HG03103 (cell line): ENCODE results near the gene IFT80.

Experiments used
- ATAC-seq: cut with Tn5 transposase; IDR thresholded peaks from one replicate; pipeline ENCODE4 v1.9.1; 2021; ENCODE audit warnings: low read depth; ENCODE audit not compliant: unreplicated experiment

The IFT80 gene

GRCh38 chr3:160399125-160400029 is at the start of gene IFT80, which contains the start of gene SMC4:
IFT80 (minus strand) TSS chr3:160399225; CDS start chr3:160384600, 14,625 bp downstream.
SMC4 (plus strand) TSS chr3:160399650; CDS start chr3:160400827, 1,177 bp downstream.
- peak; percentile 95 for ATAC-seq

- ATAC-seq, result no peak
Measured at GRCh38 chr3:160447544-160447943, 48.5 kb upstream of the IFT80 start.

- ATAC-seq, result no peak
Measured at GRCh38 chr3:160446522-160447056, 47.6 kb upstream of the IFT80 start.

- no peak for ATAC-seq
Measured at GRCh38 chr3:160445854-160446253, 46.8 kb upstream of the IFT80 start.

- no peak for ATAC-seq
Measured at GRCh38 chr3:160444411-160444810, 45.4 kb upstream of the IFT80 start.

GRCh38 chr3:160440687-160441086 is 41.7 kb upstream of the IFT80 start:
- ATAC-seq, result no peak

GRCh38 chr3:160437083-160437455 is 38.0 kb upstream of the IFT80 start:
- no peak for ATAC-seq

GRCh38 chr3:160435747-160436146 is 36.7 kb upstream of the IFT80 start:
- ATAC-seq, result no peak

- ATAC-seq, result no peak
Measured at GRCh38 chr3:160435095-160435494, 36.1 kb upstream of the IFT80 start.

- no peak for ATAC-seq
Measured at GRCh38 chr3:160434071-160434470, 35.0 kb upstream of the IFT80 start.

GRCh38 chr3:160427832-160428424 is 28.9 kb upstream of the IFT80 start:
- no peak for ATAC-seq

- no peak for ATAC-seq
Measured at GRCh38 chr3:160417311-160417710, 18.3 kb upstream of the IFT80 start.

GRCh38 chr3:160413613-160414248 is 14.7 kb upstream of the IFT80 start:
- peak; percentile 83 for ATAC-seq

- ATAC-seq, result no peak
Measured at GRCh38 chr3:160412477-160412876, 13.5 kb upstream of the IFT80 start.

- ATAC-seq, result no peak
Measured at GRCh38 chr3:160409812-160410610, 11.0 kb upstream of the IFT80 start.

GRCh38 chr3:160403796-160404470 is 4.9 kb upstream of the IFT80 start:
- ATAC-seq, result no peak

GRCh38 chr3:160403028-160403545 is 4.1 kb upstream of the IFT80 start:
- ATAC-seq, result no peak

GRCh38 chr3:160402221-160403027 is 3.4 kb upstream of the IFT80 start:
- ATAC-seq, result no peak
